Endothelial cell of umbilical vein (primary cell): ENCODE results near the gene UTS2B. TPM values are rescaled to one million over a fixed set of nuclear protein-coding genes. Genes with fewer than 3 reads are reported as not detected.
"Not testable (repeated sequence)": the region's sequence is repeated elsewhere in the genome, so short reads cannot be mapped to it uniquely, and the experiment has no call there.

Experiments
- BruUV-seq: library from RNA; stranded (reverse); fragments of 400-500 nt; replicated peaks from 2 replicates; lab custom pipeline; 2021; lab: Mats Ljungman, UMichigan
- CTCF ChIA-PET: fragments of 300-600, 350-600 bp; sonication (Branson Sonifier 250); formaldehyde crosslinking; loops from one replicate; lab custom pipeline; 2021; ENCODE audit warnings: antibody characterized with exemption, inconsistent platforms; lab: Charles Lee
- POLR2A ChIA-PET: fragments of 300-600, 350-600 bp; sonication (Branson Sonifier 250); formaldehyde crosslinking; loops from one replicate; lab custom pipeline; 2021; ENCODE audit warnings: antibody characterized with exemption, inconsistent platforms; lab: Charles Lee
- DNase-seq: peaks from one replicate; pipeline ENCODE4 v3.0.0-alpha.2; 2011; ENCODE audit warnings: low read depth, low spot score
- FAIRE-seq: peaks from 2 replicates; lab custom pipeline; 2011; peaks lifted over from hg19 to GRCh38; lab: Jason Lieb, UNC
- H2AFZ ChIP-seq: 2 replicates; pipeline ENCODE4 v1.6.0; 2012; ENCODE audit warnings: low read depth, low read length, control low read depth, inconsistent platforms
- H3K27ac ChIP-seq: 2 replicates; pipeline ENCODE4 v1.5.1; 2011; ENCODE audit warnings: low read depth, mild to moderate bottlenecking, control low read depth, low read length, moderate library complexity; ENCODE audit not compliant: insufficient read depth
- H3K27me3 ChIP-seq, 2 experiments: 2 replicates each; pipeline versions ENCODE4 v1.6.0 to v1.6.1; 2011; ENCODE audit warnings: low read length in 2 of 2, mixed read lengths in 1 of 2; ENCODE audit not compliant: control insufficient read depth in 2 of 2, insufficient read depth in 2 of 2
- H3K36me3 ChIP-seq, 2 experiments: 2 replicates in 1 of 2; 3 replicates in 1 of 2; pipeline ENCODE4 v1.5.1; 2011; ENCODE audit warnings: low read length in 2 of 2, mild to moderate bottlenecking in 1 of 2, moderate library complexity in 1 of 2; ENCODE audit not compliant: control insufficient read depth in 2 of 2, insufficient read depth in 2 of 2; ENCODE audit errors: extremely low read depth in 1 of 2
- H3K4me1 ChIP-seq: 3 replicates; pipeline ENCODE4 v1.5.1; 2011; ENCODE audit warnings: mild to moderate bottlenecking, low read length; ENCODE audit not compliant: control insufficient read depth, insufficient read depth; ENCODE audit errors: extremely low read depth
- H3K4me2 ChIP-seq: 2 replicates; pipeline ENCODE4 v1.6.1; 2011; ENCODE audit warnings: low read length, control low read depth, mixed read lengths; ENCODE audit not compliant: insufficient read depth
- H3K4me3 ChIP-seq, 3 experiments: fragments of 200-600 bp in 1 of 3; sonication (generic), shearing (Covaris generic) in 1 of 3; replicated peaks in 1 of 3; 2 replicates each; pipeline ENCODE4 v1.5.1; 2011 to 2016; ENCODE audit warnings: control low read depth in 3 of 3, low read length in 3 of 3, mild to moderate bottlenecking in 2 of 3, inconsistent platforms in 1 of 3, low read depth in 1 of 3, moderate library complexity in 1 of 3; ENCODE audit not compliant: insufficient read depth in 1 of 3
- H3K79me2 ChIP-seq: 2 replicates; pipeline ENCODE4 v1.6.0; 2012; ENCODE audit warnings: low read length, inconsistent platforms; ENCODE audit not compliant: control insufficient read depth, insufficient read depth
- H3K9ac ChIP-seq: replicated peaks from 2 replicates; pipeline ENCODE3; 2011; ENCODE audit warnings: low read length, control low read depth; ENCODE audit not compliant: insufficient read depth; ENCODE audit errors: extremely low read depth
- H3K9me1 ChIP-seq: replicated peaks from 3 replicates; pipeline ENCODE4 v1.6.0; 2011; ENCODE audit warnings: mild to moderate bottlenecking, low read length; ENCODE audit not compliant: control insufficient read depth, insufficient read depth; ENCODE audit errors: extremely low read depth
- H3K9me3 ChIP-seq: replicated peaks from 2 replicates; pipeline ENCODE4 v1.5.1; 2012; ENCODE audit warnings: low read length, inconsistent platforms; ENCODE audit not compliant: control insufficient read depth, insufficient read depth
- H4K20me1 ChIP-seq: replicated peaks from 2 replicates; pipeline ENCODE3; 2011; ENCODE audit warnings: mild to moderate bottlenecking, low read length; ENCODE audit not compliant: control insufficient read depth, insufficient read depth; ENCODE audit errors: extremely low read depth
- CTCF ChIP-seq, 2 donors: IDR thresholded peaks; 1 replicate in 1 of 2; 2 replicates in 1 of 2; pipeline ENCODE4 v1.5.1; 2011; ENCODE audit warnings: low read length in 2 of 2, mild to moderate bottlenecking in 2 of 2, moderate library complexity in 2 of 2, control low read depth in 1 of 2, inconsistent platforms in 1 of 2, low read depth in 1 of 2; ENCODE audit not compliant: insufficient read depth in 1 of 2; ENCODE audit errors: extremely low read depth in 1 of 2
- EZH2 ChIP-seq: IDR thresholded peaks from 2 replicates; pipeline ENCODE4 v1.6.1; 2012; ENCODE audit warnings: borderline replicate concordance, low read depth, mild to moderate bottlenecking, moderate library complexity, low read length, inconsistent platforms; ENCODE audit not compliant: severe bottlenecking
- FOS ChIP-seq: IDR thresholded peaks from 2 replicates; pipeline ENCODE4 v1.6.1; 2011; ENCODE audit warnings: mild to moderate bottlenecking, low read length, moderate library complexity, borderline replicate concordance; ENCODE audit not compliant: insufficient read depth
- GATA2 ChIP-seq: IDR thresholded peaks from 2 replicates; pipeline ENCODE4 v1.7.0; 2011; ENCODE audit warnings: low read depth, mild to moderate bottlenecking, moderate library complexity, mixed read lengths, low read length; ENCODE audit not compliant: insufficient read length, insufficient read depth
- POLR2A ChIP-seq: IDR thresholded peaks from 2 replicates; pipeline ENCODE4 v1.6.1; 2012; ENCODE audit warnings: low read depth, mild to moderate bottlenecking, control low read depth, low read length
- POLR2AphosphoS5 ChIP-seq: IDR thresholded peaks from 2 replicates; pipeline ENCODE4 v1.6.1; 2012; ENCODE audit warnings: low read depth, mild to moderate bottlenecking, control low read depth, low read length, moderate library complexity; ENCODE audit not compliant: insufficient read depth
- dilution Hi-C: fragments of 300-500 bp; cut with MboI; formaldehyde crosslinking; loops from one replicate; pipeline ENCODE4 v1.15.0; 2019; ENCODE audit warnings: low sequenced_read_pairs; ENCODE audit not compliant: extremely low pct_ligation_motif_present
- intact Hi-C: fragments of 100-400 bp; cut with micrococcal nuclease; formaldehyde crosslinking; loops from one replicate; pipeline ENCODE4 v1.10.0; 2022
- polyA plus RNA-seq, 4 experiments: library from polyadenylated mRNA; depleted of rRNA in 3 of 4; stranded (reverse) in 3 of 4; unstranded in 1 of 4; fragments of >200 nt; gene quantifications; 2 replicates each; pipeline versions ENCODE4 v1.2.1 to v1.2.3, GENCODE V29; 2011 to 2012; ENCODE audit warnings: missing spikeins in 1 of 4
- total RNA-seq: library from RNA; stranded (reverse); gene quantifications from 2 replicates; pipeline ENCODE4 v1.2.3, GENCODE V29; 2021
- TF ChIP-seq, protein P1 (sequence below): IDR thresholded peaks from 2 replicates; pipeline ENCODE4 v1.6.1; 2011; ENCODE audit not compliant: insufficient read depth, insufficient read length

UTS2B gene
- total and polyA plus RNA-seq, 2 donors (not counting 3 experiments of a cell fraction or from before 2014, with no cell fraction given): 0.21 to 1.1 TPM

DNA sequence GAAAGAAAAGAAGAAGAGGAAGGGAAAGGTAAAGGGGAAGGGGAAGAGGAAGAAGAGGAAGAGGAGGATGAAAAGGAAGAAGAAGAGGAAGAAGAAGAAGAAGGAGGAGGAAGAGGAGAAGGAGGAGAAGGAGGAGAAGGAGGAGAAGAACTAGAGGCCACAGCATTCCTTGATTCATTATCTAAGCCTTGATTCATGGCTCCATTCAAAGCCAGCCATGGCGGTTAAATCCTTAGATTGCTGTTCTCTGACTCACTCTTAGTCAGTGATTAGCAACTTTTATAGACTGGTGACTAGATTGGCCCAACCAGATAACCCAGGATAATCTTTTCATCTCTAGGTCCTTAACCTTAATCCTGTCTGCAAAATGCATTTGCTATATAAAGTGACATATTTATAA lies 83.7 kb downstream of the UTS2B start:
- Histone ChIP-seq H3K79me2 (no peaks in the 10 kb centered on the region), H3K4me1 (peaks cover 2% of the 10 kb centered on the region), H3K9me1 (no peaks in the 10 kb centered on the region), H4K20me1 (no peaks in the 10 kb centered on the region), H3K36me3 (no peaks in the 10 kb centered on the region), H3K27ac (no peak overlapping the region), H3K9ac (no peak overlapping the region), H3K27me3 (no peaks in the 10 kb centered on the region), H3K4me3 (no peak overlapping the region), H3K9me3 (no peaks in the 10 kb centered on the region), H2AFZ (peak overlapping the region; percentile 78), H3K4me2 (no peak overlapping the region)
- ChIA-PET POLR2A (no interaction called here), CTCF (no interaction called here)
- DNase-seq (peak; percentile 19), FAIRE-seq (no peak)
- dilution Hi-C loops (no loop called here), intact Hi-C loops (loop anchor here (10.0 kb wide), 1 partner anchor 1198 kb away; no protein-coding TSS in a partner anchor)
- BruUV-seq: no TSS peak
- TF ChIP-seq FOS (peak; percentile 88), POLR2A (no peak), CTCF (IDR thresholded peaks at IDR 0.05; ENCODE audit: extremely low read depth in 1 of 2, insufficient read depth in 1 of 2, low read depth in 1 of 2, low read length in 2 of 2) (no peak), POLR2AphosphoS5 (peak; percentile 59), GATA2 (peak; percentile 94), EZH2 (no peak)
- TF ChIP-seq, protein P1, sequence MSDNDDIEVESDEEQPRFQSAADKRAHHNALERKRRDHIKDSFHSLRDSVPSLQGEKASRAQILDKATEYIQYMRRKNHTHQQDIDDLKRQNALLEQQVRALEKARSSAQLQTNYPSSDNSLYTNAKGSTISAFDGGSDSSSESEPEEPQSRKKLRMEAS: no peak

GRCh38 chr3:191246034-191246433 lies 84.3 kb downstream of the UTS2B start:
- H3K4me1 ChIP-seq, FAIRE-seq, H3K4me2 ChIP-seq, H4K20me1 ChIP-seq, H3K27me3 ChIP-seq, H3K9me1 ChIP-seq, H3K36me3 ChIP-seq, H2AFZ ChIP-seq, H3K79me2 ChIP-seq, dilution Hi-C loops, H3K4me3 ChIP-seq, POLR2A ChIA-PET, H3K9ac ChIP-seq, CTCF ChIA-PET, H3K9me3 ChIP-seq, H3K27ac ChIP-seq, BruUV-seq, DNase-seq: not testable (repeated sequence)
- intact Hi-C loops: loop anchor here (10.0 kb wide), 1 partner anchor 1199 kb away; no protein-coding TSS in a partner anchor
